Ascending aorta (tissue), 2 donors: ENCODE data around the gene ATF3. TPM values are rescaled to one million over a fixed set of nuclear protein-coding genes. Genes with fewer than 3 reads are reported as not detected.

Experiments
- DNase-seq, 2 donors: peaks; one replicate each; pipeline ENCODE4 v3.0.0-alpha.2; 2019; ENCODE audit warnings: low spot score in 2 of 2
- H3K27ac ChIP-seq, 2 donors: fragments of 200-600 bp; sonication (generic); one replicate each; pipeline ENCODE4 v1.5.1; 2016 to 2017; ENCODE audit warnings: mild to moderate bottlenecking in 1 of 2
- H3K27me3 ChIP-seq: fragments of 200-600 bp; sonication (generic); one replicate; pipeline ENCODE4 v1.5.1; 2017
- H3K36me3 ChIP-seq, 2 donors: fragments of 200-600 bp; sonication (generic); one replicate each; pipeline ENCODE4 v1.5.1; 2016
- H3K4me1 ChIP-seq, 2 donors: fragments of 200-600 bp; sonication (generic); one replicate each; pipeline ENCODE4 v1.5.1; 2016 to 2017; ENCODE audit warnings: mild to moderate bottlenecking in 1 of 2
- H3K4me3 ChIP-seq, 2 donors: fragments of 200-600 bp; sonication (generic); one replicate each; pipeline ENCODE4 v1.5.1; 2016 to 2017; ENCODE audit warnings: mild to moderate bottlenecking in 1 of 2
- H3K9me3 ChIP-seq, 2 donors: fragments of 200-600 bp; sonication (generic); one replicate each; pipeline ENCODE4 v1.5.1; 2016
- intact Hi-C: fragments of 100-400 bp; cut with DNase I; formaldehyde crosslinking; loops from one replicate; pipeline ENCODE4 v1.15.1; 2023
- total RNA-seq: library from RNA; depleted of rRNA; stranded (reverse); fragments of >200 nt; gene quantifications from one replicate; pipeline ENCODE4 v1.1.0, GENCODE V29; 2016
- TF ChIP-seq, protein P1 (sequence below), 3 experiments: fragments of 200-600 bp in 2 of 3; fragments of 450-650 bp in 1 of 3; sonication (generic) in 2 of 3; IDR thresholded peaks; one replicate each; pipeline ENCODE4 v1.5.1; 2016 to 2019; ENCODE audit warnings: antibody characterized with exemption in 3 of 3, mild to moderate bottlenecking in 1 of 3, moderate library complexity in 1 of 3

The ATF3 gene
- total RNA-seq, 1 donor from 2014 or later = 79.1 TPM

GRCh38 chr1:212587016-212587887, 21.3 kb upstream of the ATF3 start:
- H3K4me1 ChIP-seq = no peaks in the 10 kb centered on the region

GRCh38 chr1:212587888-212588510, 20.6 kb upstream of the ATF3 start:
- intact Hi-C loops = no loop called here
- no peaks in the 10 kb centered on the region for H3K9me3 ChIP-seq
- TF ChIP-seq, protein P1, sequence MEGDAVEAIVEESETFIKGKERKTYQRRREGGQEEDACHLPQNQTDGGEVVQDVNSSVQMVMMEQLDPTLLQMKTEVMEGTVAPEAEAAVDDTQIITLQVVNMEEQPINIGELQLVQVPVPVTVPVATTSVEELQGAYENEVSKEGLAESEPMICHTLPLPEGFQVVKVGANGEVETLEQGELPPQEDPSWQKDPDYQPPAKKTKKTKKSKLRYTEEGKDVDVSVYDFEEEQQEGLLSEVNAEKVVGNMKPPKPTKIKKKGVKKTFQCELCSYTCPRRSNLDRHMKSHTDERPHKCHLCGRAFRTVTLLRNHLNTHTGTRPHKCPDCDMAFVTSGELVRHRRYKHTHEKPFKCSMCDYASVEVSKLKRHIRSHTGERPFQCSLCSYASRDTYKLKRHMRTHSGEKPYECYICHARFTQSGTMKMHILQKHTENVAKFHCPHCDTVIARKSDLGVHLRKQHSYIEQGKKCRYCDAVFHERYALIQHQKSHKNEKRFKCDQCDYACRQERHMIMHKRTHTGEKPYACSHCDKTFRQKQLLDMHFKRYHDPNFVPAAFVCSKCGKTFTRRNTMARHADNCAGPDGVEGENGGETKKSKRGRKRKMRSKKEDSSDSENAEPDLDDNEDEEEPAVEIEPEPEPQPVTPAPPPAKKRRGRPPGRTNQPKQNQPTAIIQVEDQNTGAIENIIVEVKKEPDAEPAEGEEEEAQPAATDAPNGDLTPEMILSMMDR (IDR thresholded peaks at IDR 0.05) = no peak
- H3K4me1 ChIP-seq = no peaks in the 10 kb centered on the region
- DNase-seq = no peak
- H3K4me3 ChIP-seq = no peak overlapping the region
- H3K27me3 ChIP-seq = peaks cover 4% of the 10 kb centered on the region
- no peak overlapping the region for H3K27ac ChIP-seq
- no peaks in the 10 kb centered on the region for H3K36me3 ChIP-seq

More at GRCh38 chr1:212587016-212587887, 21.3 kb upstream of the ATF3 start:
- H3K9me3 ChIP-seq = no peaks in the 10 kb centered on the region
- no peak overlapping the region for H3K27ac ChIP-seq
- TF ChIP-seq, protein P1 (IDR thresholded peaks at IDR 0.05) = no peak
- H3K27me3 ChIP-seq = peaks cover 4% of the 10 kb centered on the region
- H3K4me3 ChIP-seq = no peak overlapping the region
- no peak for DNase-seq
- intact Hi-C loops = no loop called here
- H3K36me3 ChIP-seq = no peaks in the 10 kb centered on the region

DNA sequence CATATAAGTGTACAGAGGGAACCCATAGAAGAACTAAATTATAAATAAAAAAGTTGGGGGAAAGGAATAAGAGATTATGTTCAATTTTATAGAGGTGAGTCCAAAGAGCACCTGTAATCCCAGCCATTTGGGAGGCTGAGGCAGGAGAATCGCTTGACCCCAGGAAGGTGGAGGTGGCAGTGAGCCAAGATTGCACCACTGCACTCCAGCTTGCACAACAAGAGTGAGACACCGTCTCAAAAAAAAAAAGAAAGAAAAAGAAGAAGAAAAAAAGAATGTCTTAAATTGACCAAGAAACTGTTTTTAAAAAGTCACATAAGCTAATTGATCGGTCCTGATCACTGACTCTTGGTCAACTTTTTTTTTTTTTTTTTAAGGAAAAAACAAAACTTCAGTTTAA, 19.1 kb upstream of the ATF3 start:
- Histone ChIP-seq H3K4me3 (no peak overlapping the region), H3K4me1 (no peaks in the 10 kb centered on the region), H3K36me3 (no peaks in the 10 kb centered on the region), H3K27ac (no peak overlapping the region), H3K27me3 (peaks cover 4% of the 10 kb centered on the region), H3K9me3 (no peaks in the 10 kb centered on the region)
- TF ChIP-seq, protein P1 (IDR thresholded peaks at IDR 0.05) = no peak
- intact Hi-C loops = no loop called here
- DNase-seq = no peak

DNA sequence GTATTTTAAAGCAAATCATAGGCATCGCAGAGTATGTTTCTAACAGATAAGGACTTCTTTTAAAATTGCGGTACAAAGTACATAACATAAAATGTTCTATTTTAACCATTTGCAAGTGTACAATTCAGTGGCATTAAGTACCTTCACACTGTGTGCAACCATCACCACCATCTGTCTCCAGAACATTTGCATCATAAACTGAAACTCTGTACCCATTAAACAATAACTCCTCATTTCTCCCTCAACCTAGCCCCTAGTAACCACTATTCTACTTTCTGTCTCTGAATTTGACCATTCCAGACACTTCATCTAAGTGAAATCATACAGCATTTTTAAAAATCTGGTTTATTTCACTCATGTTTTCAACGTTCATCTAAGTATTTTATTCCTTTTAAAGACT, 16.6 kb upstream of the ATF3 start:
- H3K4me3 ChIP-seq = no peak overlapping the region
- intact Hi-C loops = no loop called here
- peaks cover 0 to 5% of the 10 kb centered on the region in 2 donors for H3K4me1 ChIP-seq
- TF ChIP-seq, protein P1 (IDR thresholded peaks at IDR 0.05) = no peak
- H3K9me3 ChIP-seq = no peaks in the 10 kb centered on the region
- H3K27ac ChIP-seq = no peak overlapping the region
- no peaks in the 10 kb centered on the region for H3K27me3 ChIP-seq
- H3K36me3 ChIP-seq = no peaks in the 10 kb centered on the region
- no peak for DNase-seq

GRCh38 chr1:212593821-212594251, 14.7 kb upstream of the ATF3 start:
- TF ChIP-seq, protein P1 (IDR thresholded peaks at IDR 0.05) = no peak
- intact Hi-C loops = no loop called here
- H3K4me3 ChIP-seq = no peak overlapping the region
- H3K27me3 ChIP-seq = no peaks in the 10 kb centered on the region
- no peaks in the 10 kb centered on the region for H3K9me3 ChIP-seq
- H3K4me1 ChIP-seq = peaks cover 0 to 5% of the 10 kb centered on the region in 2 donors
- DNase-seq = no peak
- H3K27ac ChIP-seq = no peak overlapping the region
- no peaks in the 10 kb centered on the region for H3K36me3 ChIP-seq
